ENCODE measurements around the gene REELD1.

DNA sequence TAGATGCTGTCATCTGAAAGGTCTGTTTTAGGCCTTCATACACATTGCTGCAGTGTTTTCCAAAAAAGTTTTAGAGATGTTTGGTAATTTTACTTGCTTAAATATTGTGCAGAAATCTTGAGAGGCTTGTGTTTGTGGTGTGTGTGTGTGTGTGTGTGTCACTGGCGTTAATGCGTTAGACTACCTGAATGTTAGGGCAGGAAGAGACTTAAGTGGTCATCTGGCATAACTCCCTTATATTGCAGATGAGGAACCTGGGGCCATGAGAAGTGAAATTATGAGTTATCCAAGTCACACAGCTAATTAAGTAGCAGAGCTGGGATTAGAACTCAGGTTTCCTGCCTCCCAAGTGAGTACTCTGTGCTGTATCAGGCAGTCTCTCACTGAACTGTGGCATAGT lies 37.4 kb upstream of the REELD1 start:
- TF ChIP-seq CSRNP3 (CRISPR knock-in tag; IDR thresholded peaks at IDR 0.05), result no peak
- TF ChIP-seq, protein P1, sequence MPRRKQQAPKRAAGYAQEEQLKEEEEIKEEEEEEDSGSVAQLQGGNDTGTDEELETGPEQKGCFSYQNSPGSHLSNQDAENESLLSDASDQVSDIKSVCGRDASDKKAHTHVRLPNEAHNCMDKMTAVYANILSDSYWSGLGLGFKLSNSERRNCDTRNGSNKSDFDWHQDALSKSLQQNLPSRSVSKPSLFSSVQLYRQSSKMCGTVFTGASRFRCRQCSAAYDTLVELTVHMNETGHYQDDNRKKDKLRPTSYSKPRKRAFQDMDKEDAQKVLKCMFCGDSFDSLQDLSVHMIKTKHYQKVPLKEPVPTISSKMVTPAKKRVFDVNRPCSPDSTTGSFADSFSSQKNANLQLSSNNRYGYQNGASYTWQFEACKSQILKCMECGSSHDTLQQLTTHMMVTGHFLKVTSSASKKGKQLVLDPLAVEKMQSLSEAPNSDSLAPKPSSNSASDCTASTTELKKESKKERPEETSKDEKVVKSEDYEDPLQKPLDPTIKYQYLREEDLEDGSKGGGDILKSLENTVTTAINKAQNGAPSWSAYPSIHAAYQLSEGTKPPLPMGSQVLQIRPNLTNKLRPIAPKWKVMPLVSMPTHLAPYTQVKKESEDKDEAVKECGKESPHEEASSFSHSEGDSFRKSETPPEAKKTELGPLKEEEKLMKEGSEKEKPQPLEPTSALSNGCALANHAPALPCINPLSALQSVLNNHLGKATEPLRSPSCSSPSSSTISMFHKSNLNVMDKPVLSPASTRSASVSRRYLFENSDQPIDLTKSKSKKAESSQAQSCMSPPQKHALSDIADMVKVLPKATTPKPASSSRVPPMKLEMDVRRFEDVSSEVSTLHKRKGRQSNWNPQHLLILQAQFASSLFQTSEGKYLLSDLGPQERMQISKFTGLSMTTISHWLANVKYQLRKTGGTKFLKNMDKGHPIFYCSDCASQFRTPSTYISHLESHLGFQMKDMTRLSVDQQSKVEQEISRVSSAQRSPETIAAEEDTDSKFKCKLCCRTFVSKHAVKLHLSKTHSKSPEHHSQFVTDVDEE (CRISPR knock-in tag; IDR thresholded peaks at IDR 0.05), result no peak
- no peak for TF ChIP-seq BACH2 (CRISPR knock-in tag; IDR thresholded peaks at IDR 0.05; ENCODE audit: borderline replicate concordance)
